Measurements from ENCODE around the gene CKAP4. TPM values are rescaled to one million over a fixed set of nuclear protein-coding genes. Genes with fewer than 3 reads are reported as not detected.

The CKAP4 gene
- polyA plus RNA-seq, 1 experiment, result 389 TPM

GRCh38 chr12:106211973-106212372 lies 35.8 kb downstream of the CKAP4 start:
- Histone ChIP-seq H3K4me3 (ENCODE audit: low read depth, low read length) (no peak overlapping the region), H3K27me3 (ENCODE audit: control insufficient read depth, insufficient read depth, low read length) (peaks cover 10% of the 10 kb centered on the region), H3K9me3 (ENCODE audit: control insufficient read depth, insufficient read depth, low read length) (no peaks in the 10 kb centered on the region), H3K27ac (ENCODE audit: low read depth, low read length) (no peak overlapping the region)
- no peak for TF ChIP-seq CTCF (IDR thresholded peaks at IDR 0.05; ENCODE audit: low read depth, low read length)
- CTCF ChIA-PET, result no interaction called here
- POLR2A ChIA-PET, result no interaction called here
- DNase-seq (ENCODE audit: low read depth, low spot score), result no peak

- Histone ChIP-seq H3K27me3 (ENCODE audit: control insufficient read depth, insufficient read depth, low read length) (peaks cover 8% of the 10 kb centered on the region), H3K27ac (ENCODE audit: low read depth, low read length) (no peak overlapping the region), H3K4me3 (ENCODE audit: low read depth, low read length) (no peak overlapping the region), H3K9me3 (ENCODE audit: control insufficient read depth, insufficient read depth, low read length) (no peaks in the 10 kb centered on the region)
- CTCF ChIA-PET, result interaction anchor here (1.7 kb wide), 1 partner anchor 785 kb away, joined by 6 read pairs; no protein-coding TSS in a partner anchor
- TF ChIP-seq CTCF (IDR thresholded peaks at IDR 0.05; ENCODE audit: low read depth, low read length), result no peak
- POLR2A ChIA-PET, result no interaction called here
- no peak for DNase-seq (ENCODE audit: low read depth, low spot score)
Measured at GRCh38 chr12:106205208-106206069, 42.4 kb downstream of the CKAP4 start.

DNA sequence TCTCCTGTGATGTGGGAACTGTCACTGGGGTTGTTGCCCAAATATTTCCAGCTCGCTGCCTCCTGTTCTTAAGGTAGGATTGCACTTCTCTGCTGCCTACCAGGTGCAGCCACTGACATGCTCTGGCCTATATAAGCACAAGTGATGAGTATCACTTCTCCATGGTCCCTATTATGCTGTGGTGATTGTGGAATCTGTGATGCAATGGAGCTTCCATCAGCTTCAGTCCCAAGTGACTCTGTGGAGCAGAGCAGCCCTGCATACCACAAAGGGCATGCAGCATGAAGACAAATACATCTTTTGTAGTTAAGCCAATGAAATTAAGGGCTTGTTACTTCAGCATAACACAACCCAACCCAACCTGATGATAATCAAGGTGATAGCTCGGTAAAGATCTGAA lies 43.5 kb downstream of the CKAP4 start:
- H3K9me3 ChIP-seq (ENCODE audit: control insufficient read depth, insufficient read depth, low read length), result no peaks in the 10 kb centered on the region
- H3K27ac ChIP-seq (ENCODE audit: low read depth, low read length), result no peak overlapping the region
- POLR2A ChIA-PET, result no interaction called here
- DNase-seq (ENCODE audit: low read depth, low spot score), result no peak
- H3K27me3 ChIP-seq (ENCODE audit: control insufficient read depth, insufficient read depth, low read length), result peaks cover 8% of the 10 kb centered on the region
- CTCF ChIA-PET, result no interaction called here
- TF ChIP-seq CTCF (IDR thresholded peaks at IDR 0.05; ENCODE audit: low read depth, low read length), result no peak
- H3K4me3 ChIP-seq (ENCODE audit: low read depth, low read length), result no peak overlapping the region

DNA sequence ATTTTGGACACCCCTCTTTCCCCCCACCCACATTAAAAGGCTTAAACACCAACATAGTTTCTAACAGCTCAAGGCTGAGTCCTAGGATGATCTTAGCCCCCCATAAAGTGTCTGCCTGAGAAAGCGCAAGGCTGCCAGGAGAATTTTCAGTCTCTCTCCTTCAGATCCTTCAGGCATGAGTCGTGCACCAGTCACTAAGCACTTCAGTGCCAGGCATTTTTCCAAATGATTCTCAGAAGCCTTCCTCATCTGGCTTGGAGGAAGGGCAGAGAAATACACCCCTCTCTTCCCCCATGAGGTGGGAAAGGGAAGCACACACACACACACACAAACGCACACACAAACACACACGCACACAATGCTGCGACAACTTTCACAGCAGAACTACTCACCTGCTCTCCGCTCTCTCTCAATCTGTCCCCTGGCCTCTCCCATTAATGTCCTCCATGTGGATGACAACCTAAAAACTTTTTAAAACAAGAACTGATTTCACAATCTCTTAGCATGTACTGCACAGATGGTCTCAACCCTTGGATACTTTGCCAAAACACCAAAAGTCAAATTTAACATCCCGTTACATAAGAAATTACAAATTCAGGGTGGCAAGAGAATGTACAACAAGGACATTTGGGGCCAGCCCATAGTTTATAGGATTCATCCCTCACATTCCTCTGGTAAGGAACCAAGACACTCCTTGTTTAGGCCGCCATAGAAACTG lies 49.8 kb downstream of the CKAP4 start:
- Histone ChIP-seq H3K9me3 (ENCODE audit: control insufficient read depth, insufficient read depth, low read length) (no peaks in the 10 kb centered on the region), H3K27me3 (ENCODE audit: control insufficient read depth, insufficient read depth, low read length) (peaks cover 4% of the 10 kb centered on the region), H3K27ac (ENCODE audit: low read depth, low read length) (no peak overlapping the region), H3K4me3 (ENCODE audit: low read depth, low read length) (no peak overlapping the region)
- ChIA-PET CTCF (interaction anchor here (0.7 to 1.1 kb wide), 5 partner anchors 11 to 779 kb away, joined by 3 to 6 read pairs (median 3); no protein-coding TSS in a partner anchor), POLR2A (no interaction called here)
- no peak for DNase-seq (ENCODE audit: low read depth, low spot score)
- no peak for TF ChIP-seq CTCF (IDR thresholded peaks at IDR 0.05; ENCODE audit: low read depth, low read length)

- H3K9me3 ChIP-seq (ENCODE audit: control insufficient read depth, insufficient read depth, low read length), result no peaks in the 10 kb centered on the region
- TF ChIP-seq CTCF (IDR thresholded peaks at IDR 0.05; ENCODE audit: low read depth, low read length), result no peak
- DNase-seq (ENCODE audit: low read depth, low spot score), result no peak
- CTCF ChIA-PET, result no interaction called here
- no peak overlapping the region for H3K27ac ChIP-seq (ENCODE audit: low read depth, low read length)
- POLR2A ChIA-PET, result no interaction called here
- peaks cover 4% of the 10 kb centered on the region for H3K27me3 ChIP-seq (ENCODE audit: control insufficient read depth, insufficient read depth, low read length)
- no peak overlapping the region for H3K4me3 ChIP-seq (ENCODE audit: low read depth, low read length)
Measured at GRCh38 chr12:106195621-106196027, 52.2 kb downstream of the CKAP4 start.
